HUES6 (cell line): ENCODE measurements around the gene IQCK.

Experiments used
- H3K27ac ChIP-seq: 2 replicates; pipeline ENCODE4 v1.7.0; 2013; ENCODE audit warnings: low read depth, mild to moderate bottlenecking, low read length, inconsistent platforms
- H3K27me3 ChIP-seq: 2 replicates; pipeline ENCODE4 v1.6.1; 2013; ENCODE audit warnings: low read length; ENCODE audit not compliant: control insufficient read depth, insufficient read depth
- H3K36me3 ChIP-seq: 2 replicates; pipeline ENCODE4 v1.6.1; 2013; ENCODE audit warnings: low read length; ENCODE audit not compliant: control insufficient read depth, insufficient read depth
- H3K4me1 ChIP-seq: 2 replicates; pipeline ENCODE4 v1.6.1; 2013; ENCODE audit warnings: low read length; ENCODE audit not compliant: control insufficient read depth, insufficient read depth
- H3K4me3 ChIP-seq: 2 replicates; pipeline ENCODE4 v1.5.1; 2013; ENCODE audit warnings: low read depth, low read length
- H3K9ac ChIP-seq: one replicate; pipeline ENCODE4 v1.6.1; 2013; ENCODE audit warnings: mild to moderate bottlenecking, low read length
- H3K9me3 ChIP-seq: 2 replicates; pipeline ENCODE4 v1.6.1; 2013; ENCODE audit warnings: low read depth, low read length; ENCODE audit not compliant: control insufficient read depth, insufficient read depth

Gene IQCK

DNA sequence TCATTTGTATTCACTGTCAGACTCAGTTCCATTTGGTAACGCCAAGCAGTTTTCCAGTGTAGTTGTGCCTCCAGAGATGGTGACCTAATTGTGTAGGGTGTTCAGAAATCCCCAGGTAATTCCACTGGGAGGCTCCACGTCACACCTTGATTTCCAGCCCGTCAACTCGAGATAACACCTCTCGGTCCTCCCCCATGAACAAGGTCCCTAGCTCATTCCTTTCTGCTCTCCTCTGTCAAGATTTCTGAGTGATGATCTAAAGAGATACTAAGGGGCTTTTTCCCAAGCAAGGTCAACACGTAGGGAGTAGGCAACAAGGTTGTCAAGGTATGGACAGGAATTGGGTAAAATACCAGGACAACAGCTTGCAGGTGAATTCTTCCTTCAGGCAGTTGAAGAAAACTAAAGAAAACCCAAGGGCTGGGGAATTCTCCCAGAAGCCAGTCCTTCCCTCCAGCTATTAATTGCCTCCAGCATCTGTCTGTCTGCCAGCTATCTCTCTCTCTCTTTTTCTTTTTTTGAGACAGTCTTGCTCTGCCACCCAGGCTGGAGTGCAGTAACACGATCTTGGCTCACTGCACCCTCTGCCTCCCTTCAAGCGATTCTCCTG lies 135.2 kb downstream of the IQCK start:
- Histone ChIP-seq H3K9ac (peak overlapping the region; percentile 50), H3K27ac (0 out of 2 replicates have a peak overlapping the region, but pooled peaks have one; percentile 52), H3K4me3 (no peak overlapping the region)

GRCh38 chr16:19853742-19854542 lies 135.9 kb downstream of the IQCK start:
- Histone ChIP-seq H3K27me3 (no peaks in the 10 kb centered on the region), H3K9me3 (no peaks in the 10 kb centered on the region), H3K27ac (peak overlapping the region; percentile 52; the same call in 1 of the 2 replicates), H3K4me1 (peaks cover 66% of the 10 kb centered on the region), H3K4me3 (no peak overlapping the region), H3K36me3 (peaks cover 18% of the 10 kb centered on the region), H3K9ac (peak overlapping the region; percentile 50)

More for the DNA sequence above, 135.2 kb downstream of the IQCK start:
- Histone ChIP-seq H3K36me3 (peaks cover 13% of the 10 kb centered on the region), H3K9me3 (no peaks in the 10 kb centered on the region), H3K27me3 (no peaks in the 10 kb centered on the region), H3K4me1 (peaks cover 61% of the 10 kb centered on the region)

GRCh38 chr16:19854543-19854876 lies 136.4 kb downstream of the IQCK start:
- peaks cover 72% of the 10 kb centered on the region for H3K4me1 ChIP-seq
- peaks cover 24% of the 10 kb centered on the region for H3K36me3 ChIP-seq
- H3K9me3 ChIP-seq: no peaks in the 10 kb centered on the region
- H3K9ac ChIP-seq: peak overlapping the region; percentile 50
- no peaks in the 10 kb centered on the region for H3K27me3 ChIP-seq
- H3K27ac ChIP-seq: no peak overlapping the region
- no peak overlapping the region for H3K4me3 ChIP-seq

GRCh38 chr16:19856120-19856519 lies 138.0 kb downstream of the IQCK start:
- no peak overlapping the region for H3K4me3 ChIP-seq
- H3K27ac ChIP-seq: no peak overlapping the region
- H3K27me3 ChIP-seq: no peaks in the 10 kb centered on the region
- H3K4me1 ChIP-seq: peaks cover 83% of the 10 kb centered on the region
- H3K36me3 ChIP-seq: peaks cover 30% of the 10 kb centered on the region
- no peak overlapping the region for H3K9ac ChIP-seq
- H3K9me3 ChIP-seq: no peaks in the 10 kb centered on the region

- H3K36me3 ChIP-seq: peaks cover 33% of the 10 kb centered on the region
- H3K4me3 ChIP-seq: no peak overlapping the region
- H3K9ac ChIP-seq: peak overlapping the region; percentile 14
- peaks cover 90% of the 10 kb centered on the region for H3K4me1 ChIP-seq
- peak overlapping the region; percentile 34; the same call in 1 of the 2 replicates for H3K27ac ChIP-seq
- H3K9me3 ChIP-seq: no peaks in the 10 kb centered on the region
- no peaks in the 10 kb centered on the region for H3K27me3 ChIP-seq
These were observed 139.7 kb downstream of the IQCK start for GRCh38 chr16:19857593-19858339.

- peak overlapping the region; percentile 34 for H3K27ac ChIP-seq
- peaks cover 89% of the 10 kb centered on the region for H3K4me1 ChIP-seq
- H3K27me3 ChIP-seq: no peaks in the 10 kb centered on the region
- H3K36me3 ChIP-seq: peaks cover 33% of the 10 kb centered on the region
- no peak overlapping the region for H3K4me3 ChIP-seq
- no peaks in the 10 kb centered on the region for H3K9me3 ChIP-seq
- peak overlapping the region; percentile 22 for H3K9ac ChIP-seq
These were observed 140.4 kb downstream of the IQCK start for GRCh38 chr16:19858340-19859018.

DNA sequence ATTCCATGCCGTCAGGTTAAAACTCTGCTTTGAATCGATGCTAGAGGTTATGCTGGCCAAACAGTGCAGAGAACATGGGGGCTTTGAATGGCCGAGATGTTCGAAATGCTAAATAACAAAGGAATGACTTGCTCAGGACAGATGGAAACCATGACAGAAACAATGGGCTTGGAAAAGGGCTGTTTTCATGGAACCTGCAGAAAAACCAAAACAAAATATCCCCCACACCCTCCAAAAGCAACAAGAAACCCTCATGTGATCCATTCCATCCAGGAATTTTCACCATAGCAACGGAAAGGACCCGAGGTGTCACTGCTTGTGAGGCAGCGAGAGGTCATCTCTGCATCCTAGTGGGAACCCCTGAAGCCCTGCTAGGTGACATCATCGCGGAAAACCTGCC lies 141.1 kb downstream of the IQCK start:
- Histone ChIP-seq H3K4me1 (peaks cover 87% of the 10 kb centered on the region), H3K4me3 (no peak overlapping the region), H3K9ac (peak overlapping the region; percentile 82)

GRCh38 chr16:19859603-19860002 lies 141.5 kb downstream of the IQCK start:
- H3K27me3 ChIP-seq: no peaks in the 10 kb centered on the region
- no peaks in the 10 kb centered on the region for H3K9me3 ChIP-seq
- H3K4me1 ChIP-seq: peaks cover 84% of the 10 kb centered on the region
- H3K4me3 ChIP-seq: peak overlapping the region; percentile 47; the same call in 1 of the 2 replicates
- peak overlapping the region; percentile 95 for H3K27ac ChIP-seq
- peaks cover 43% of the 10 kb centered on the region for H3K36me3 ChIP-seq
- H3K9ac ChIP-seq: peak overlapping the region; percentile 82

More for the DNA sequence above, 141.1 kb downstream of the IQCK start:
- H3K27ac ChIP-seq: peak overlapping the region; percentile 95
- no peaks in the 10 kb centered on the region for H3K9me3 ChIP-seq
- H3K36me3 ChIP-seq: peaks cover 38% of the 10 kb centered on the region
- no peaks in the 10 kb centered on the region for H3K27me3 ChIP-seq

DNA sequence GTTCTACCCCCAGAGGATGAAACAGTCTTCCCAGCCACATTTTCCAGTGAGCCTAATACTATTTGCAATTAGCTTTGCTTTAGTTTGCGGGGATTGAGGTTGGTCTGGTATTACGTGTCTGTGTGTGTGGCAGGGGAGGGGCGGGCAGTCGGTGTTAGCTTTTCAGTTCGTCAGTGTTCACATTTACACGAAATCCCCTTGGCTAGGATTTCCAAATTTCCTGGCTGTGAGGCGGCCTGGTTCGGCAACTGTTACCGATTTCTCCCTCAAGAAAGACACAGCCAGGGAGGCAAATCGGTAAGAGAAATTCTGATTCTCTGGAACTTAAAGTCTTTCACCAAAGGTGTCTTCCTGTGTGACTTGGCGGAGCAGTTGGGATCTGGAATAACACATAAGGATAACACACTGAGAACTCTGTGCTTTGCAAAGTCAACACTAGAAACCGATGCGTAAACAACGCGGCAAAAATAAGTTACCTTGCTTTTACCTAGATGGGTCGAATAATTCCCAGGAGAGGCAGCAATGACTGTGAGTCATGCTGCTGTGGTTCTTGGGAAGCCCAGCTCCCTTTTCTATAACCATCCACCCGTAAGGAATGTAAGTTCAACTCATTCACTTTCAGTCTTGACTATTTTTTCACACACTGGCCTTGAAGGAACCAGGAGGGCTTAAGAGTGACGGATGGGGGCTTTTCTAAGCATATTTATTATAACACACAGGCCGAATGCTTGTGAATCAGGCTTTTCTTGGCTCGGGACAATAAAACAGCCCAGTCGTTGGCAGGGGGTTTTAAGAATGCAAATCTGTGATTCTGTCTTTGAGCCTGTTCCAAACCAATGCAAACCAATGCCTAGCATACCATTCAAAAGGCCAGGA lies 142.3 kb downstream of the IQCK start:
- Histone ChIP-seq H3K9me3 (no peaks in the 10 kb centered on the region), H3K27ac (peak overlapping the region; percentile 95), H3K4me1 (peaks cover 76% of the 10 kb centered on the region), H3K36me3 (peaks cover 48% of the 10 kb centered on the region), H3K27me3 (no peaks in the 10 kb centered on the region), H3K9ac (peak overlapping the region; percentile 82), H3K4me3 (peak overlapping the region; percentile 47)

- no peaks in the 10 kb centered on the region for H3K27me3 ChIP-seq
- H3K27ac ChIP-seq: peak overlapping the region; percentile 95
- H3K4me3 ChIP-seq: peak overlapping the region; percentile 47
- H3K36me3 ChIP-seq: peaks cover 47% of the 10 kb centered on the region
- H3K9me3 ChIP-seq: no peaks in the 10 kb centered on the region
- H3K4me1 ChIP-seq: peaks cover 71% of the 10 kb centered on the region
- peak overlapping the region; percentile 76 for H3K9ac ChIP-seq
These were observed 143.1 kb downstream of the IQCK start for GRCh38 chr16:19861133-19861532.
